Kidney (tissue), 14 donors: ENCODE results near the gene CREG1. TPM values are rescaled to one million over a fixed set of nuclear protein-coding genes. Genes with fewer than 3 reads are reported as not detected.

Source experiments
- DNase-seq, 5 donors: peaks; one replicate each; pipeline ENCODE4 v3.0.0-alpha.2; 2013 to 2020
- FAIRE-seq: peaks from 2 replicates; lab custom pipeline; 2012; peaks lifted over from hg19 to GRCh38; lab: Jason Lieb, UNC
- H3K27ac ChIP-seq, 2 donors: one replicate each; pipeline ENCODE4 v1.7.0; 2013; ENCODE audit warnings: low read depth in 2 of 2, low read length in 2 of 2, inconsistent platforms in 1 of 2
- H3K27me3 ChIP-seq: one replicate; pipeline ENCODE4 v1.7.1; 2013; ENCODE audit warnings: low read length, inconsistent platforms; ENCODE audit not compliant: control insufficient read depth, insufficient read depth
- H3K36me3 ChIP-seq, 3 donors: one replicate each; pipeline versions ENCODE4 v1.7.0 to v1.7.1; 2013; ENCODE audit warnings: low read length in 3 of 3, control low read depth in 1 of 3, inconsistent platforms in 1 of 3; ENCODE audit not compliant: insufficient read depth in 3 of 3, control insufficient read depth in 2 of 3
- H3K4me1 ChIP-seq, 3 donors: one replicate each; pipeline versions ENCODE4 v1.7.0 to v1.7.1; 2013; ENCODE audit warnings: low read length in 3 of 3, inconsistent platforms in 1 of 3, low read depth in 1 of 3; ENCODE audit not compliant: control insufficient read depth in 2 of 3, insufficient read depth in 2 of 3
- H3K4me3 ChIP-seq, 3 donors: one replicate each; pipeline versions ENCODE4 v1.7.0 to v1.8.1; 2013; ENCODE audit warnings: low read length in 3 of 3, control low read depth in 1 of 3, inconsistent platforms in 1 of 3
- H3K9ac ChIP-seq, 3 donors: one replicate each; pipeline versions ENCODE4 v1.7.0 to v1.7.1; 2013; ENCODE audit warnings: low read length in 3 of 3, control low read depth in 1 of 3, inconsistent platforms in 1 of 3
- H3K9me3 ChIP-seq, 3 donors: one replicate each; pipeline versions ENCODE4 v1.7.0 to v1.7.1; 2013; ENCODE audit warnings: low read length in 3 of 3, control low read depth in 1 of 3, inconsistent platforms in 1 of 3; ENCODE audit not compliant: control insufficient read depth in 2 of 3, insufficient read depth in 1 of 3
- CTCF ChIP-seq: IDR thresholded peaks from 3 replicates; pipeline ENCODE4 v1.5.1; 2012; ENCODE audit warnings: mild to moderate bottlenecking, moderate library complexity, borderline replicate concordance; ENCODE audit not compliant: insufficient read depth; ENCODE audit errors: extremely low read depth
- intact Hi-C: fragments of 100-400 bp; cut with DNase I; formaldehyde crosslinking; loops from one replicate; pipeline ENCODE4 v1.11.1; 2022
- polyA plus RNA-seq: library from polyadenylated mRNA; stranded (reverse); fragments of 350-450 nt; fragmentation: Illumina TruSeq; extraction: RNeasy Lipid Tissue Mini Kit (QIAGEN cat#74804); gene quantifications from one replicate; pipeline ENCODE4 v1.2.3, GENCODE V29; 2014; ENCODE audit warnings: low read depth, low replicate concordance; ENCODE audit not compliant: insufficient read depth
- total RNA-seq: library from RNA; stranded (reverse); fragmentation: NEBNext Ultra II Directional; extraction: Animal tissue kit (Norgen Biotek cat#: 25700); gene quantifications from one replicate; pipeline ENCODE4 v1.2.1, GENCODE V29; 2021
- donor health status: control.
- donor health status: control.
- donor health status: control.
- donor health status: control.
- donor health status: control.
- donor health status: DM: yes; HTN: yes; CAD: no.
- donor health status: Normal renal cell carcinoma (clear cell type).

CREG1 gene
- total and polyA plus RNA-seq, 2 donors from 2014 or later: 91.2 to 115 TPM

GRCh38 chr1:167587342-167587741 is 33.8 kb upstream of the CREG1 start:
- H3K9me3 ChIP-seq: no peaks in the 10 kb centered on the region
- DNase-seq (no peak), FAIRE-seq (no peak)
- intact Hi-C loops: no loop called here
- H3K27ac ChIP-seq: no peak overlapping the region
- H3K36me3 ChIP-seq: no peaks in the 10 kb centered on the region
- no peak overlapping the region for H3K4me3 ChIP-seq
- H3K9ac ChIP-seq: no peak overlapping the region
- no peaks in the 10 kb centered on the region for H3K27me3 ChIP-seq
- H3K4me1 ChIP-seq: no peaks in the 10 kb centered on the region
- no peak for TF ChIP-seq CTCF

- TF ChIP-seq CTCF: no peak
- Histone ChIP-seq H3K9me3 (no peaks in the 10 kb centered on the region), H3K4me3 (no peak overlapping the region), H3K27ac (no peak overlapping the region), H3K27me3 (no peaks in the 10 kb centered on the region), H3K4me1 (no peaks in the 10 kb centered on the region), H3K9ac (no peak overlapping the region), H3K36me3 (no peaks in the 10 kb centered on the region)
- intact Hi-C loops: no loop called here
- FAIRE-seq (no peak), DNase-seq (peak in 1 of 5 donors; percentile 41)
These were observed 31.0 kb upstream of the CREG1 start for GRCh38 chr1:167584581-167584980.

GRCh38 chr1:167582722-167583121 is 29.2 kb upstream of the CREG1 start:
- DNase-seq: no peak
- Histone ChIP-seq H3K9ac (no peak overlapping the region), H3K9me3 (no peaks in the 10 kb centered on the region), H3K27me3 (no peaks in the 10 kb centered on the region), H3K27ac (no peak overlapping the region), H3K36me3 (no peaks in the 10 kb centered on the region), H3K4me1 (no peaks in the 10 kb centered on the region), H3K4me3 (no peak overlapping the region)
- no peak for FAIRE-seq
- TF ChIP-seq CTCF: no peak
- intact Hi-C loops: no loop called here

- Histone ChIP-seq H3K27ac (no peak overlapping the region), H3K4me1 (no peaks in the 10 kb centered on the region), H3K27me3 (no peaks in the 10 kb centered on the region), H3K4me3 (no peak overlapping the region), H3K9me3 (no peaks in the 10 kb centered on the region), H3K36me3 (no peaks in the 10 kb centered on the region), H3K9ac (no peak overlapping the region)
- DNase-seq: no peak
- FAIRE-seq: no peak
- intact Hi-C loops: no loop called here
- TF ChIP-seq CTCF: no peak
These were observed 28.5 kb upstream of the CREG1 start for GRCh38 chr1:167582064-167582463.
